ENCODE measurements around the gene B3GAT3. TPM values are rescaled to one million over a fixed set of nuclear protein-coding genes. Genes with fewer than 3 reads are reported as not detected.

B3GAT3 gene
- total and polyA plus RNA-seq, 8 donors, result 5.2 to 50.8 (median 19.7) TPM

DNA sequence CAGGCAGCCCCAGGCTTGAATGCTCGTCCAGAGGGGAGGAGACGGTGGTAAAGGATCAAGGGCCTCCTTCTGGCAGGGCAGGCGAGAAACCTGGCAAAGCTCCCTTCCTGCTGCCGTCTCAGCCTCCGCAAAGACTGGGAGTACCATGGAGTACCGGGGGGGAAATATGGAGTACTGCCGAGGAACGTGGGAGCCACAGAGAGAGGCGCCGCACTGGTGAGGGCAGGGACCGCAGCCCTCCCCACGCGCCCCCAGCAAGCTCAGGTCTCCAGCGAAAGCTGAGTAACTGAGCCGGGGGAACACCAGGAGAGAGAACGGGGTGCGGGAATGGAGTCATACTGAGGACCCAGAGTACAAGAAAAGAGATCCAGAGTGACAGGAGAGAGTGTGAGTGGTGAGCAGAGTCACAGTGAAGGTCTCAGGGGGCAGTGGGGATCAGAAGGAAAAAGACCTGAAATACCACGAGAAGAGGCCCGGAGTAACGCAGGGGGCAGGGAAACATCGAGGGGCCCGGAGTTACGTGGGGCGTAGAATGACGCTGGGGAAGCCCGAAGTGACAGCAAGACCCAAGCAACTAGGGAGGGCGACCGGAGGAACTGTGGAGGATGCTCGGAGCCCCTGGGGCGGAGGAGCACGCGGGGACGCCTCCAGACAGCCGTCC is 10.0 kb downstream of the B3GAT3 start:
- Histone ChIP-seq H3K9me3 (no peaks in the 10 kb centered on the region), H3K27me3 (no peaks in the 10 kb centered on the region), H3K27ac (peak overlapping the region; percentile 83 to 97 (median 96)), H3K4me1 (peaks cover 20 to 39% (median 28%) of the 10 kb centered on the region in 4 donors), H3K36me3 (peaks cover 13 to 69% (median 57%) of the 10 kb centered on the region in 4 donors), H3K4me3 (peak overlapping the region; percentile 75 to 84 (median 76))
- WGBS, 5 donors, result 0 to 1% (median 1%) methylated on average over 26 to 34 of the region's 34 CpGs
- TF ChIP-seq POLR2A (IDR thresholded peaks at IDR 0.05) (no peak), EP300 (IDR thresholded peaks at IDR 0.05) (no peak), POLR2AphosphoS5 (IDR thresholded peaks at IDR 0.05) (no peak)
- TF ChIP-seq, protein P1, sequence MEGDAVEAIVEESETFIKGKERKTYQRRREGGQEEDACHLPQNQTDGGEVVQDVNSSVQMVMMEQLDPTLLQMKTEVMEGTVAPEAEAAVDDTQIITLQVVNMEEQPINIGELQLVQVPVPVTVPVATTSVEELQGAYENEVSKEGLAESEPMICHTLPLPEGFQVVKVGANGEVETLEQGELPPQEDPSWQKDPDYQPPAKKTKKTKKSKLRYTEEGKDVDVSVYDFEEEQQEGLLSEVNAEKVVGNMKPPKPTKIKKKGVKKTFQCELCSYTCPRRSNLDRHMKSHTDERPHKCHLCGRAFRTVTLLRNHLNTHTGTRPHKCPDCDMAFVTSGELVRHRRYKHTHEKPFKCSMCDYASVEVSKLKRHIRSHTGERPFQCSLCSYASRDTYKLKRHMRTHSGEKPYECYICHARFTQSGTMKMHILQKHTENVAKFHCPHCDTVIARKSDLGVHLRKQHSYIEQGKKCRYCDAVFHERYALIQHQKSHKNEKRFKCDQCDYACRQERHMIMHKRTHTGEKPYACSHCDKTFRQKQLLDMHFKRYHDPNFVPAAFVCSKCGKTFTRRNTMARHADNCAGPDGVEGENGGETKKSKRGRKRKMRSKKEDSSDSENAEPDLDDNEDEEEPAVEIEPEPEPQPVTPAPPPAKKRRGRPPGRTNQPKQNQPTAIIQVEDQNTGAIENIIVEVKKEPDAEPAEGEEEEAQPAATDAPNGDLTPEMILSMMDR (IDR thresholded peaks at IDR 0.05), result no peak
- DNase-seq, result peak; percentile 57 to 83
- intact Hi-C loops (cut with DNase I; ENCODE audit: low total_unique reads), result no loop called here

DNA sequence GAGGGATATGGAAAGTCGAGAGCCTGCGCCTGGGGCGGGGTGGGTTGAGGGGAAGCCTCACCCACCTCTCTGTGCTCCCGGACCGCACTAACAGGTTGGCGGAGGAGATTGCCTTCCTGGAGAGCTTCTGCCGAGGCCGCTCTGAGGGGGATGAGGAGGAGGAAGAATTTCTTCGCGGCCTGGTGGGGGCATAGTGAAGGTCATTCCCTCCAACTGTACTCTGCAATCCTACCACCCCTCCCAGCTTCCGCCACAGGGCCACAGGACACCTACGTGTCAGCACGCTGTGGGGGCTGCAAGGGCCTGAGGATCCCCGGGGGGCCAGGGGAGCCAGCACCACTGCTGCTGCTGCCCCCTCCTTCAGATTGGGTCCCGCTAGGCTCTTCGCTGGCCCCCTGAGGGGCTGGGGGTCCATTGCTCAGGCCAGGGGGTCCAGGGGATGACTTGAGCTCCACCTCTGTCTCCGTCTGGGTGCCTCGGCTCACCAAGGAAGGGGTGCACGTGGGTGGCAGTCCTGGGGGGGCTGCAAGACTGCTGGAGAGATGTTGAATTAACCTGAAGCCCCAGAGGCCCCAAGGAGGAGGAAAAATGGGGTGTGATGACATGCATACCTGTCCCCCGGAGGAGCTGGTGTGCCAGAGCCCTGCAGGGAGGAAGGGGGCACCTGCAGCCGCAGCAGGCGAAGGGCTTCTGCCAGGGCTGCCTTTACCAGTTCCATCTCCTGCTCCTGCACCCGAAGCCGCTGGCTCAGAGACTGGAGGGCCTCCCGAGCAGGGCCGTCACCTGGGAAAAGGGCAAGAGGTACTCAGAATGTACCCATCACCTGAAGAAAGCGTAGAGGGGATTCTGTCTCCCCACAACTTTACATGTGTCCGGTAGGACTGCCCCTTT is 10.7 kb downstream of the B3GAT3 start:
- Histone ChIP-seq H3K4me1 (peaks cover 20 to 40% (median 28%) of the 10 kb centered on the region in 4 donors), H3K9me3 (no peaks in the 10 kb centered on the region), H3K4me3 (peak overlapping the region; percentile 75 to 84 (median 76)), H3K27me3 (no peaks in the 10 kb centered on the region), H3K36me3 (peaks cover 17 to 69% (median 56%) of the 10 kb centered on the region in 4 donors), H3K27ac (peak overlapping the region; percentile 83 to 97 (median 96))
- intact Hi-C loops (cut with DNase I; ENCODE audit: low total_unique reads), result no loop called here
- DNase-seq, result no peak
- TF ChIP-seq, protein P1 (IDR thresholded peaks at IDR 0.05), result no peak
- TF ChIP-seq EP300 (IDR thresholded peaks at IDR 0.05), result no peak
- TF ChIP-seq POLR2AphosphoS5 (IDR thresholded peaks at IDR 0.05), result no peak
- no peak for TF ChIP-seq POLR2A (IDR thresholded peaks at IDR 0.05)
- WGBS, 5 donors, result 61 to 71% (median 66%) methylated on average over 20 to 28 of the region's 28 CpGs

DNA sequence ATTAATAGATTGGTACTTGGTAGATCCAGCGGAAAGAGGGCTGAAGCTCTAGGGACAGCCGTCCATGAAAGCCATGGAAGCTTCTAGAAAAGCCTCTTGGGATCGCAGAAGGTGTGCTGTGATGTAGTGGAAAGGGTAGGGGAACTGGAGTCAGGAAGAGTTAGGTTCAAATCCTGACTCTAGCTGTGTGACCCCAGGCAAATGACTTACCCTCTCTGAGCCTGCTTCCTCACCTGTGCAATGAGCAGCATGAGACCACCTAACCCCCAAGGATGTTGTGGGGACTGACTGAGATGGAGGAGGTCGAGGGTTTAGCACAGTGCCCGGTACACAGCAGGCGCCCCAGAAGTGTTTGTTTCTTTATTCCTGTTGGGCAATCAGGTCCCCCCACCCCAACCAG is 11.4 kb downstream of the B3GAT3 start:
- Histone ChIP-seq H3K27ac (no peak overlapping the region), H3K36me3 (peaks cover 23 to 69% (median 56%) of the 10 kb centered on the region in 4 donors), H3K4me1 (peaks cover 20 to 40% (median 28%) of the 10 kb centered on the region in 4 donors), H3K27me3 (no peaks in the 10 kb centered on the region), H3K4me3 (peak overlapping the region in 1 of 4 donors; percentile 75), H3K9me3 (no peaks in the 10 kb centered on the region)
- DNase-seq, result no peak
- TF ChIP-seq POLR2A (IDR thresholded peaks at IDR 0.05), result no peak
- TF ChIP-seq POLR2AphosphoS5 (IDR thresholded peaks at IDR 0.05), result no peak
- TF ChIP-seq, protein P1 (IDR thresholded peaks at IDR 0.05), result no peak
- TF ChIP-seq EP300 (IDR thresholded peaks at IDR 0.05), result no peak
- 85 to 92% (median 88%) methylated on average over 6 of the region's 6 CpGs for WGBS, 5 donors
- intact Hi-C loops (cut with DNase I; ENCODE audit: low total_unique reads), result no loop called here

DNA sequence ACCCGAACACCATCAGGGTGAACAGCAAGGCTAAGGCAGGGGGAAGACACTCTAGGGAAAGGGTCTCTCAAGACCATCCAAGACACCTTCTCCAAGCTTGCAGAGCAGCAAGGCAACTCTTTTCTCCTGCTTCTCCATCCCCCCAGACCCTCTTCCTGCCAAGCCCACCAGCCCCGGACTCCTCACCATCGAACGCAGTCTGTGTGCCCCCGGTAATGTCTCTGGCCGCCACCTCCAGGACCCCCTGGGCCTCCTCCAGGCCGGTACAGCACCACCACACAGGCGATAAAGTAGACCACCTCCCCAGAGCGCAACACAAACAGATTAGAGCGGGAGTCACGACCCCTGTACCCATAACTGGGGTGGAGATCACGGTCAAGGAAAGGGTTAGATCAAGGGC is 13.0 kb downstream of the B3GAT3 start:
- H3K27ac ChIP-seq, result no peak overlapping the region
- H3K27me3 ChIP-seq, result no peaks in the 10 kb centered on the region
- H3K9me3 ChIP-seq, result no peaks in the 10 kb centered on the region
- 88 to 91% (median 90%) methylated on average over 12 of the region's 12 CpGs for WGBS, 5 donors
- peaks cover 28 to 73% (median 65%) of the 10 kb centered on the region in 4 donors for H3K36me3 ChIP-seq
- no peak overlapping the region for H3K4me3 ChIP-seq
- TF ChIP-seq POLR2A (IDR thresholded peaks at IDR 0.05), result no peak
- TF ChIP-seq POLR2AphosphoS5 (IDR thresholded peaks at IDR 0.05), result no peak
- TF ChIP-seq, protein P1 (IDR thresholded peaks at IDR 0.05), result no peak
- TF ChIP-seq EP300 (IDR thresholded peaks at IDR 0.05), result no peak
- peaks cover 20 to 43% (median 27%) of the 10 kb centered on the region in 4 donors for H3K4me1 ChIP-seq
- intact Hi-C loops (cut with DNase I; ENCODE audit: low total_unique reads), result no loop called here
- no peak for DNase-seq
